ENCODE data around the gene ITSN2. TPM values are rescaled to one million over a fixed set of nuclear protein-coding genes. Genes with fewer than 3 reads are reported as not detected.

The ITSN2 gene
- total and polyA plus RNA-seq, 4 donors = 10.1 to 32.4 (median 21.6) TPM

GRCh38 chr2:24301599-24301998, 58.7 kb downstream of the ITSN2 start:
- no peaks in the 10 kb centered on the region for H3K9me3 ChIP-seq (ENCODE audit: control insufficient read depth in 4 of 4, low read length in 3 of 4)
- peaks cover 3 to 39% (median 29%) of the 10 kb centered on the region in 4 donors for H3K36me3 ChIP-seq (ENCODE audit: control insufficient read depth in 4 of 4, insufficient read depth in 3 of 4, low read depth in 1 of 4, low read length in 3 of 4)
- WGBS = 73% methylated on average over 6 of the region's 6 CpGs

More at GRCh38 chr2:24301599-24301998, 58.7 kb downstream of the ITSN2 start:
- Histone ChIP-seq H3K9ac (ENCODE audit: low read depth in 1 of 2, low read length in 2 of 2) (no peak overlapping the region), H3K4me3 (ENCODE audit: low read depth in 1 of 3, low read length in 3 of 3) (no peak overlapping the region), H3K27me3 (ENCODE audit: control insufficient read depth in 4 of 4, insufficient read depth in 4 of 4, low read length in 3 of 4) (no peaks in the 10 kb centered on the region), H3K4me1 (ENCODE audit: control insufficient read depth in 4 of 4, insufficient read depth in 4 of 4, low read length in 3 of 4) (peaks cover 2 to 8% (median 7%) of the 10 kb centered on the region in 4 donors), H3K27ac (ENCODE audit: low read depth in 1 of 2, low read length in 2 of 2) (no peak overlapping the region)
- TF ChIP-seq RXRA (IDR thresholded peaks at IDR 0.05) (no peak), FOXA1 (IDR thresholded peaks at IDR 0.05) (no peak), NR2F2 (IDR thresholded peaks at IDR 0.05) (no peak), FOXA2 (IDR thresholded peaks at IDR 0.05) (no peak), ZBTB33 (IDR thresholded peaks at IDR 0.05) (no peak), TAF1 (conservative IDR thresholded peaks at IDR 0.05) (no peak), HNF4A (conservative IDR thresholded peaks at IDR 0.05) (no peak), HNF4G (IDR thresholded peaks at IDR 0.05) (no peak), GABPA (IDR thresholded peaks at IDR 0.05 in 1 of 2, conservative IDR thresholded peaks at IDR 0.05 in 1 of 2) (no peak), SP1 (IDR thresholded peaks at IDR 0.05) (no peak), JUND (IDR thresholded peaks at IDR 0.05) (no peak), EGR1 (IDR thresholded peaks at IDR 0.05; ENCODE audit: low read depth in 2 of 2) (no peak), ATF3 (IDR thresholded peaks at IDR 0.05) (no peak), YY1 (IDR thresholded peaks at IDR 0.05) (no peak), RAD21 (IDR thresholded peaks at IDR 0.05) (no peak)
- TF ChIP-seq, protein P1, sequence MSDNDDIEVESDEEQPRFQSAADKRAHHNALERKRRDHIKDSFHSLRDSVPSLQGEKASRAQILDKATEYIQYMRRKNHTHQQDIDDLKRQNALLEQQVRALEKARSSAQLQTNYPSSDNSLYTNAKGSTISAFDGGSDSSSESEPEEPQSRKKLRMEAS (IDR thresholded peaks at IDR 0.05) = no peak
- TF ChIP-seq, protein P2, sequence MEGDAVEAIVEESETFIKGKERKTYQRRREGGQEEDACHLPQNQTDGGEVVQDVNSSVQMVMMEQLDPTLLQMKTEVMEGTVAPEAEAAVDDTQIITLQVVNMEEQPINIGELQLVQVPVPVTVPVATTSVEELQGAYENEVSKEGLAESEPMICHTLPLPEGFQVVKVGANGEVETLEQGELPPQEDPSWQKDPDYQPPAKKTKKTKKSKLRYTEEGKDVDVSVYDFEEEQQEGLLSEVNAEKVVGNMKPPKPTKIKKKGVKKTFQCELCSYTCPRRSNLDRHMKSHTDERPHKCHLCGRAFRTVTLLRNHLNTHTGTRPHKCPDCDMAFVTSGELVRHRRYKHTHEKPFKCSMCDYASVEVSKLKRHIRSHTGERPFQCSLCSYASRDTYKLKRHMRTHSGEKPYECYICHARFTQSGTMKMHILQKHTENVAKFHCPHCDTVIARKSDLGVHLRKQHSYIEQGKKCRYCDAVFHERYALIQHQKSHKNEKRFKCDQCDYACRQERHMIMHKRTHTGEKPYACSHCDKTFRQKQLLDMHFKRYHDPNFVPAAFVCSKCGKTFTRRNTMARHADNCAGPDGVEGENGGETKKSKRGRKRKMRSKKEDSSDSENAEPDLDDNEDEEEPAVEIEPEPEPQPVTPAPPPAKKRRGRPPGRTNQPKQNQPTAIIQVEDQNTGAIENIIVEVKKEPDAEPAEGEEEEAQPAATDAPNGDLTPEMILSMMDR (IDR thresholded peaks at IDR 0.05; ENCODE audit: low read depth, low read length, missing input control) = no peak
- TF ChIP-seq, protein P3, sequence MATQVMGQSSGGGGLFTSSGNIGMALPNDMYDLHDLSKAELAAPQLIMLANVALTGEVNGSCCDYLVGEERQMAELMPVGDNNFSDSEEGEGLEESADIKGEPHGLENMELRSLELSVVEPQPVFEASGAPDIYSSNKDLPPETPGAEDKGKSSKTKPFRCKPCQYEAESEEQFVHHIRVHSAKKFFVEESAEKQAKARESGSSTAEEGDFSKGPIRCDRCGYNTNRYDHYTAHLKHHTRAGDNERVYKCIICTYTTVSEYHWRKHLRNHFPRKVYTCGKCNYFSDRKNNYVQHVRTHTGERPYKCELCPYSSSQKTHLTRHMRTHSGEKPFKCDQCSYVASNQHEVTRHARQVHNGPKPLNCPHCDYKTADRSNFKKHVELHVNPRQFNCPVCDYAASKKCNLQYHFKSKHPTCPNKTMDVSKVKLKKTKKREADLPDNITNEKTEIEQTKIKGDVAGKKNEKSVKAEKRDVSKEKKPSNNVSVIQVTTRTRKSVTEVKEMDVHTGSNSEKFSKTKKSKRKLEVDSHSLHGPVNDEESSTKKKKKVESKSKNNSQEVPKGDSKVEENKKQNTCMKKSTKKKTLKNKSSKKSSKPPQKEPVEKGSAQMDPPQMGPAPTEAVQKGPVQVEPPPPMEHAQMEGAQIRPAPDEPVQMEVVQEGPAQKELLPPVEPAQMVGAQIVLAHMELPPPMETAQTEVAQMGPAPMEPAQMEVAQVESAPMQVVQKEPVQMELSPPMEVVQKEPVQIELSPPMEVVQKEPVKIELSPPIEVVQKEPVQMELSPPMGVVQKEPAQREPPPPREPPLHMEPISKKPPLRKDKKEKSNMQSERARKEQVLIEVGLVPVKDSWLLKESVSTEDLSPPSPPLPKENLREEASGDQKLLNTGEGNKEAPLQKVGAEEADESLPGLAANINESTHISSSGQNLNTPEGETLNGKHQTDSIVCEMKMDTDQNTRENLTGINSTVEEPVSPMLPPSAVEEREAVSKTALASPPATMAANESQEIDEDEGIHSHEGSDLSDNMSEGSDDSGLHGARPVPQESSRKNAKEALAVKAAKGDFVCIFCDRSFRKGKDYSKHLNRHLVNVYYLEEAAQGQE (IDR thresholded peaks at IDR 0.05) = no peak
- DNase-seq (ENCODE audit: low spot score) = no peak
